ENCODE measurements around the gene PLEKHN1.

Gene PLEKHN1

DNA sequence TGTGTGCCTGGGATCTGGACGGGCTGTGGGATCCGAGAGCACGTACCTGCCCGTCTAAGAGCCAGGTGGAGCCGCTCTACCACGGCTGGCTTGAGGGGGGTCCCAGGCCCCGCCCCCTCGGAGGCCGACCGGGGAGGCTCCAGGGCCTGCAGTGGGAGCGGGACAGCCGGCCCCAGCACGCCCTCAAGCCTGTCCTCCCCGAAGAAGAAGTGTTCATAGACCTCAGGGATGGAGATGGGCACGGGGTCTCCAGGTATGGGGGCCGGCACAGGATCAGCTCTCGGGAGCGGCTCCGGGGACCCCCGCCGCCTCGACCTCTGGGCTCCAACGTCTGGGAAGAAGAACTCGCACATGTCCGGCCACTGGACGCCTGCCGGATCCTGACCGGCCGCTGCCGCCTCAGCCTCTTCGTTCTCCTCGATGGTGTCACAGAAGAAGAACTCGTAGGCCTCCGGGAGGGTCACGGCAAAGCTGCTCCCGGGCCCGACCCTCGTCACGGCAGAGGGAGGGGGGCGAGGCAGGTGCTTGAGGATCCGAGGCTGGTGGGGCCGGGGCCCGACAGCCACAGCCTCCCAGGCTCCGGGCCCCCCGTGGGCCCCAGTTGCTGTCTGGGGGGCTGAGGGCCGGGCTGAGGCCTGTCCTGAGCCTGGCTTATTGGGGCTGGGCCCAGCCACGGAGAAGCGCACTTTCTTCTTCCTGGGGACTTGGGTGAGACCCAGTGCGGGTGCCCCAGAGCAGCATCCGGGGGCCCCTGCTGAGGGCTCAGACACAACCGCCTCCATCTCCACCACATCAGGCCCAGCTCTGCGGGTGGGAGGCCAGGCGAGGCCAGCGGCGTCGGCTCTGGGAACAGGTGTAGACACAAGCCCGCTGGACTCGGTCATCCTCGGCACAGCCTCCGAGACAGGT is 12.8 kb downstream of the PLEKHN1 start:
- CTCF ChIA-PET: interaction anchor here (3.2 kb wide), 1 partner anchor 53 kb away, joined by 12 read pairs; no protein-coding TSS in a partner anchor
- DNase-seq (ENCODE audit: extremely low spot score): no peak
- POLR2A ChIA-PET: no interaction called here
- TF ChIP-seq, protein P1, sequence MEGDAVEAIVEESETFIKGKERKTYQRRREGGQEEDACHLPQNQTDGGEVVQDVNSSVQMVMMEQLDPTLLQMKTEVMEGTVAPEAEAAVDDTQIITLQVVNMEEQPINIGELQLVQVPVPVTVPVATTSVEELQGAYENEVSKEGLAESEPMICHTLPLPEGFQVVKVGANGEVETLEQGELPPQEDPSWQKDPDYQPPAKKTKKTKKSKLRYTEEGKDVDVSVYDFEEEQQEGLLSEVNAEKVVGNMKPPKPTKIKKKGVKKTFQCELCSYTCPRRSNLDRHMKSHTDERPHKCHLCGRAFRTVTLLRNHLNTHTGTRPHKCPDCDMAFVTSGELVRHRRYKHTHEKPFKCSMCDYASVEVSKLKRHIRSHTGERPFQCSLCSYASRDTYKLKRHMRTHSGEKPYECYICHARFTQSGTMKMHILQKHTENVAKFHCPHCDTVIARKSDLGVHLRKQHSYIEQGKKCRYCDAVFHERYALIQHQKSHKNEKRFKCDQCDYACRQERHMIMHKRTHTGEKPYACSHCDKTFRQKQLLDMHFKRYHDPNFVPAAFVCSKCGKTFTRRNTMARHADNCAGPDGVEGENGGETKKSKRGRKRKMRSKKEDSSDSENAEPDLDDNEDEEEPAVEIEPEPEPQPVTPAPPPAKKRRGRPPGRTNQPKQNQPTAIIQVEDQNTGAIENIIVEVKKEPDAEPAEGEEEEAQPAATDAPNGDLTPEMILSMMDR (IDR thresholded peaks at IDR 0.05; ENCODE audit: control extremely low read depth, extremely low read depth, low read depth, missing control alignments): no peak

DNA sequence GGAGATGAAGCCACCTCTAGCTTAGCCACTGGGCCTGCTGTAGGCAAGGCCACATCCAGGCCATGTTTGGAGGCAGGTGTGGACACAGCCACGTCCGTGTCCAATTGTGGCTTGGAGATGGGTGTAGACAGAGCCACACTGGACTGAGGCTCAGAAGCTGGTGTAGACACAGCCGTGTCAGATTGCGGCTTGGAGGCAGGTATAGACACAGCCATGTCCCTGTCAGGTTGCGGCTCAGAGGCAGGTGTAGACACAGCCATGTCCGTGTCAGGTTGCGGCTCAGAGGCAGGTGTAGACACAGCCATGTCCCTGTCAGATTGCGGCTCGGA is 13.4 kb downstream of the PLEKHN1 start:
- ChIA-PET POLR2A (no interaction called here), CTCF (interaction anchor here (3.2 kb wide), 1 partner anchor 53 kb away, joined by 12 read pairs; no protein-coding TSS in a partner anchor)
- no peak for DNase-seq (ENCODE audit: extremely low spot score)
- TF ChIP-seq, protein P1 (IDR thresholded peaks at IDR 0.05; ENCODE audit: control extremely low read depth, extremely low read depth, low read depth, missing control alignments): no peak

DNA sequence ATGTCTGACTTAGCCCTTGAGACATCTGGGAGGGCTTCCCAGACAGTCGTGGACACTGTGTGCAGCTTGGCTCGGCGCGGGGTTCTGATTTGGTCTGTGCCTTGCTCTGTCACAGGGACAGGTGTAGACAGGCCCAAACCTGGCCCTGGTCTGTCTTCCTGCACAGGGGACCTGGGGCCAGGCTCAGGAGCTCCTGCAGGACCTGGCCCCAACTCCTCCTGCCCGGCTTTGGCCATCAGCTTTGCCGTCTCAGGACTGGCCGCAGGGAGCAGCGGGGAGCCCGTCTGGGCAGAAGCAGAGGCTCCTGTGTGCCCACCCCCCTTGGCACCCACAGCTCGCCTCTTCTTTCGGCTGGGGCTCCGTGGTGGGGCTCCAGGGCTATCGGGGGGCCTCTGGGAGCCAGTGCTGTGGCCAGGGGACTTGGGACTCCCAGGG is 13.9 kb downstream of the PLEKHN1 start:
- CTCF ChIA-PET: interaction anchor here (0.7 to 5.8 kb wide), 7 partner anchors 10 to 83 kb away, joined by 3 to 53 read pairs (median 5); partner anchors contain the start of genes AGRN and HES4
- TF ChIP-seq, protein P1 (IDR thresholded peaks at IDR 0.05; ENCODE audit: control extremely low read depth, extremely low read depth, low read depth, missing control alignments): no peak
- no peak for DNase-seq (ENCODE audit: extremely low spot score)
- POLR2A ChIA-PET: no interaction called here

DNA sequence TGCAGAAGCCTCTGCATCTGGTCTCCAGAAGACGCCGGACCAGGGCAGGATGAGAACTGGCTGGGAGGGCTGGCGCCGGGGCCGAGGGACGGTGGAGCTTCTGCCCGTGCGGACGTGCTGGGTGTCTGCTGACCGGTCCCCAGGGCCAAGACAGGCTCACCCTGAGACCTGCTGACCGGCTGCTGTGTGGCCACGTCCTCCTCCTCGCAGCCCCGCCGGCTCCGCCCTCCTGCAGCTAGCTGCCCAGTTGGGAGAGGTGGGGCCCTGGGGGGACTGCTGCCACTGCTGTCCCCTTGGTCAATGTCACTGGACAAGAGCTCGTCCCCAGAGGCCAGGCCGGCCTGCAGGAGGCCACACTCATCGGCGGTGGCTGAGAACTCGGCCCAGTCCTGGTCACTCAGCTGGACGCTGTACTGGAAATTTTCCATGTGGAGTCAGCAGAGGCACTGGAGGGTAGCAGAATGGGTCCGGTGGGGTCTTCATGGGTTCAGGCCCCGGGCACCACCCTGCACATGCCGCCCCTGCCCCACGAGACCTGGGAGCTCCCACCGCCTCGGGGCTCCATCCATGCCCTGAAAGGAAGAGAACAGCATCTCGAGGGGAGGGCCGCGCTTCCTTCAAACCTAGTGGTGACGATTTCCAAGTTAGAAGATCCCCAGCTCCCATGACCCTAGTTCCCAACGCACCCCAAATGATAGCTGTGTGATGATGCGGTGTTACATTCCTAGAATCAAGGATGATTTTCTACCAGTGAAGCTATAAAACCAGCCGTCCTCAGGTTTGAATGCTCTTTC is 14.5 kb downstream of the PLEKHN1 start:
- TF ChIP-seq, protein P1 (IDR thresholded peaks at IDR 0.05; ENCODE audit: control extremely low read depth, extremely low read depth, low read depth, missing control alignments): no peak
- DNase-seq (ENCODE audit: extremely low spot score): no peak
- ChIA-PET POLR2A (no interaction called here), CTCF (interaction anchor here (0.6 to 5.8 kb wide), 15 partner anchors 9 to 310 kb away, joined by 3 to 53 read pairs (median 4); partner anchors contain the start of genes AGRN, HES4 and ISG15)

DNA sequence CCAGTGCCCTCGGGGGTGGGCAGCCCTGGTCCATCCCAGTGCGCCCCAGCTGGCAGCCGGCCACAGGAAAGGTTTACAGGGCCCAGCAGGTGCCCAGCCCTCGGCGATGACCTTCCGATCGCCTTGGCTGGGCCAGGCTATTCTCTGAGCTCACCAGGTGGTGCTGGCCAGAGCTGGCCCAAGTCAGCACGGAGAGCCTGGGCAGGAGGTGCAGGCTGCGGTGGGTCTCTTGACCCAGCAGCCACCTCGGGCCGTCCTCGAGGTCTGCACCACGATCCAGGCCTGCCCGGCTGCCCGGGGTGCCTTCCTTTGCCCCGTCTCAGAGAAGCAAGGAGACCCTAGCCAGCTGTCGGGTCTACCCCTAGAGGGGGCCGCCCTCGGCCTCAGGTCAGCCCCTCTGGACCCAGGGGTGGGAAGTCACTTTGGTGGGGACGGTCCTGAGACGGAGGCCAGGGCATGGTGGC is 15.2 kb downstream of the PLEKHN1 start:
- DNase-seq (ENCODE audit: extremely low spot score): no peak
- TF ChIP-seq, protein P1 (IDR thresholded peaks at IDR 0.05; ENCODE audit: control extremely low read depth, extremely low read depth, low read depth, missing control alignments): no peak
- ChIA-PET POLR2A (no interaction called here), CTCF (interaction anchor here (0.6 to 5.8 kb wide), 14 partner anchors 8 to 309 kb away, joined by 3 to 53 read pairs (median 5); partner anchors contain the start of genes AGRN and ISG15)

DNA sequence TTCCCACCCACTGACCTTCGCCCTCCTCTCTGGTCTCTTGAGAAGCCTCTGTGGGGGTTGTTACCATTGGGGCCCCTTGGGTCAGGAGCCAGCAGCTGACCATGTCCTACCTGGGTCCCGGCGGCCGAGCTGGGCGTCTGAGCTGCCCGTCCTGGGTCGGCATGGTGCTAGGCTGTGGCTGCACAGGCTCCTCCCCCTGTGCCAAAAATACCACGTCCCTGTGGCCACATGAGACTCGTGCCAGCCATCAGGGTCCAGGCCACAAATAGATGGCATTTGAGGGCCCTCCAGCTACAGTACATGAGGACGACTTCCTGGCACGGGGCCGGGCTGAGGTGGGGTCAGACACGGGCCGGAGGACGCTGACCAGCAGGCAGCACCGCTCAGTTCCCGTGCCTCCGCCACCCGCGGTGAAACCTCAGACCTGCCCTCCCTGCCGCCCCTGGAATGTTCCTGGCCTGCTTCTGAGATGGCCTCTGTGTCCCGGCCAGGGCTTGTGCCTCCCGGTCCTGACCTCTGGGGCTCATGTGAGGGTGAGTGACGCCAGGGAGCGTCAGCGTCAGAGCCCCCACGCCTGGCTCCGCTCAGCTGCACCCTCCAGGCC is 15.8 kb downstream of the PLEKHN1 start, which contains the start of gene PERM1:
Gene PERM1, minus strand, starts transcription at position 139 of the 604 bp plus-strand sequence. CDS start 1,064 bp downstream, outside the sequence.
- DNase-seq (ENCODE audit: extremely low spot score): no peak
- CTCF ChIA-PET: interaction anchor here (1.0 to 5.8 kb wide), 17 partner anchors 10 to 309 kb away, joined by 3 to 54 read pairs (median 7); partner anchors contain the start of genes AGRN, ISG15 and PLEKHN1
- TF ChIP-seq, protein P1 (IDR thresholded peaks at IDR 0.05; ENCODE audit: control extremely low read depth, extremely low read depth, low read depth, missing control alignments): no peak
- POLR2A ChIA-PET: no interaction called here

Data from GM10248 (cell line).